Measurements from ENCODE around the gene KCNH1. TPM values are rescaled to one million over a fixed set of nuclear protein-coding genes. Genes with fewer than 3 reads are reported as not detected.

Gene KCNH1
- total RNA-seq, 1 experiment from 2014 or later: not detected

- ChIA-PET RAD21 (ENCODE audit: low non-redundant PET in 1 of 2, low total read pairs in 2 of 2, uncharacterized antibody in 2 of 2, unreplicated experiment in 2 of 2) (no interaction called here), POLR2A (no interaction called here), CTCF (no interaction called here)
- Histone ChIP-seq H4K20me1 (ENCODE audit: insufficient read depth) (no peaks in the 10 kb centered on the region), H3K4me1 (ENCODE audit: control insufficient read depth in 1 of 2, insufficient read depth in 2 of 2, low read length in 2 of 2) (no peaks in the 10 kb centered on the region), H3K27ac (ENCODE audit: low read depth, low read length) (no peak overlapping the region), H3K4me3 (replicated peaks in 1 of 2; ENCODE audit: low read depth in 1 of 2, low read length in 2 of 2) (no peak overlapping the region), H3K27me3 (ENCODE audit: insufficient read depth, low read length) (peaks cover 49% of the 10 kb centered on the region), H3K36me3 (ENCODE audit: control insufficient read depth in 1 of 2, insufficient read depth in 2 of 2, low read length in 2 of 2) (no peaks in the 10 kb centered on the region), H2AFZ (ENCODE audit: low read depth, low read length, poor library complexity, severe bottlenecking) (no peak overlapping the region), H3K9me2 (ENCODE audit: insufficient read depth) (no peaks in the 10 kb centered on the region), H3K9ac (ENCODE audit: low read length) (no peak overlapping the region), H3K4me2 (ENCODE audit: low read length) (no peak overlapping the region), H3K79me2 (ENCODE audit: insufficient read depth, low read length) (no peaks in the 10 kb centered on the region), H3K9me3 (ENCODE audit: control insufficient read depth in 1 of 2, insufficient read depth in 1 of 2, low read depth in 1 of 2, low read length in 2 of 2) (no peaks in the 10 kb centered on the region)
- ATAC-seq (no peak), DNase-seq (ENCODE audit: low read depth, low spot score) (no peak)
- no TSS peak for BruUV-seq (replicated peaks)
- intact Hi-C loops (cut with micrococcal nuclease): no loop called here
- TF ChIP-seq POLR2AphosphoS5 (IDR thresholded peaks at IDR 0.05; ENCODE audit: low read depth, low read length) (no peak), CBX3 (IDR thresholded peaks at IDR 0.05; ENCODE audit: low read depth) (no peak), FOSL1 (IDR thresholded peaks at IDR 0.05; ENCODE audit: low read depth) (no peak), EZH2phosphoT487 (IDR thresholded peaks at IDR 0.05; ENCODE audit: borderline replicate concordance) (no peak), ATF3 (IDR thresholded peaks at IDR 0.05) (no peak), SP1 (IDR thresholded peaks at IDR 0.05; ENCODE audit: low read depth) (no peak), ZBTB33 (IDR thresholded peaks at IDR 0.05; ENCODE audit: extremely low read depth, insufficient replicate concordance, low read length) (no peak), SRF (IDR thresholded peaks at IDR 0.05; ENCODE audit: low read depth) (no peak), EGR1 (IDR thresholded peaks at IDR 0.05; ENCODE audit: low read depth) (no peak), ZFX (IDR thresholded peaks at IDR 0.05) (no peak), REST (IDR thresholded peaks at IDR 0.05; ENCODE audit: low read depth) (no peak), ELF1 (IDR thresholded peaks at IDR 0.05; ENCODE audit: borderline replicate concordance, low read depth) (no peak), SIN3A (IDR thresholded peaks at IDR 0.05; ENCODE audit: low read depth) (no peak), TCF7L2 (IDR thresholded peaks at IDR 0.05; ENCODE audit: borderline replicate concordance, extremely low read depth, insufficient read depth, insufficient read length) (no peak), EZH2 (IDR thresholded peaks at IDR 0.05) (no peak)
These were observed 15.4 kb downstream of the KCNH1 start for GRCh38 chr1:211118407-211119102.

All from HCT116 (cell line).